NCI-H774 (cell line): ENCODE measurements around the gene FOXC1.

ENCODE experiments used
- DNase-seq: peaks from one replicate; lab custom pipeline; 2025; lab: John Stamatoyannopoulos, UW

FOXC1 gene

GRCh38 chr6:1584996-1585668 lies 24.6 kb upstream of the FOXC1 start:
- no peak for DNase-seq

GRCh38 chr6:1585669-1586049 lies 24.1 kb upstream of the FOXC1 start:
- DNase-seq = no peak

GRCh38 chr6:1586256-1586655 lies 23.5 kb upstream of the FOXC1 start:
- no peak for DNase-seq

GRCh38 chr6:1586861-1587450 lies 22.8 kb upstream of the FOXC1 start:
- no peak for DNase-seq

- no peak for DNase-seq
Observed at GRCh38 chr6:1587546-1587945, 22.2 kb upstream of the FOXC1 start.

GRCh38 chr6:1587977-1588376 lies 21.7 kb upstream of the FOXC1 start:
- DNase-seq = no peak

GRCh38 chr6:1589208-1589607 lies 20.5 kb upstream of the FOXC1 start:
- no peak for DNase-seq

GRCh38 chr6:1590580-1590979 lies 19.1 kb upstream of the FOXC1 start:
- no peak for DNase-seq

GRCh38 chr6:1591243-1591642 lies 18.5 kb upstream of the FOXC1 start:
- DNase-seq = no peak

GRCh38 chr6:1591926-1592325 lies 17.8 kb upstream of the FOXC1 start:
- no peak for DNase-seq

- no peak for DNase-seq
Observed at GRCh38 chr6:1592852-1593251, 16.9 kb upstream of the FOXC1 start.

- DNase-seq = no peak
Observed at GRCh38 chr6:1593286-1593957, 16.3 kb upstream of the FOXC1 start.

GRCh38 chr6:1593958-1594314 lies 15.8 kb upstream of the FOXC1 start:
- no peak for DNase-seq

GRCh38 chr6:1594445-1595200 lies 15.1 kb upstream of the FOXC1 start:
- no peak for DNase-seq

GRCh38 chr6:1595271-1596087 lies 14.2 kb upstream of the FOXC1 start:
- DNase-seq = no peak

- peak; percentile 15 for DNase-seq
Observed at GRCh38 chr6:1596088-1596852, 13.4 kb upstream of the FOXC1 start.

GRCh38 chr6:1597121-1597744 lies 12.5 kb upstream of the FOXC1 start:
- no peak for DNase-seq

GRCh38 chr6:1597924-1598323 lies 11.8 kb upstream of the FOXC1 start:
- no peak for DNase-seq

- no peak for DNase-seq
Observed at GRCh38 chr6:1598433-1598832, 11.3 kb upstream of the FOXC1 start.

- no peak for DNase-seq
Observed at GRCh38 chr6:1598886-1599285, 10.8 kb upstream of the FOXC1 start.

- DNase-seq = no peak
Observed at GRCh38 chr6:1599469-1599868, 10.2 kb upstream of the FOXC1 start.
